Brain microvascular endothelial cell (primary cell): ENCODE measurements around the gene C1QTNF3.
"Not testable (repeated sequence)": the region's sequence is repeated elsewhere in the genome, so short reads cannot be mapped to it uniquely, and the experiment has no call there.

Source experiments
- DNase-seq: peaks from one replicate; pipeline ENCODE4 v3.0.0-alpha.2; 2020
- H3K27ac ChIP-seq: fragments of 250-450 bp; sonication (Bioruptor Pico); 2 replicates; pipeline ENCODE4 v1.5.1; 2020; ENCODE audit warnings: mild to moderate bottlenecking, moderate library complexity
- H3K27me3 ChIP-seq: fragments of 250-450 bp; sonication (Bioruptor Pico); replicated peaks from 2 replicates; pipeline ENCODE4 v1.5.1; 2020; ENCODE audit warnings: mild to moderate bottlenecking
- H3K36me3 ChIP-seq: fragments of 250-450 bp; sonication (Bioruptor Pico); replicated peaks from 2 replicates; pipeline ENCODE4 v1.5.1; 2020; ENCODE audit warnings: mild to moderate bottlenecking
- H3K4me3 ChIP-seq: 2 replicates; pipeline ENCODE4 v1.5.1; 2011; ENCODE audit warnings: low read depth, mild to moderate bottlenecking, control low read depth, low read length, moderate library complexity
- CTCF ChIP-seq: IDR thresholded peaks from 2 replicates; pipeline ENCODE4 v1.5.1; 2011; ENCODE audit warnings: low read depth, mild to moderate bottlenecking, moderate library complexity, low read length, control low read depth, inconsistent platforms; ENCODE audit errors: missing control alignments
- in situ Hi-C: cut with HindIII; loops from 2 replicates; pipeline ENCODE4 v1.10.0; 2017; ENCODE audit warnings: low sequenced_read_pairs, low pct_ligation_motif_present

Gene C1QTNF3, protein sequence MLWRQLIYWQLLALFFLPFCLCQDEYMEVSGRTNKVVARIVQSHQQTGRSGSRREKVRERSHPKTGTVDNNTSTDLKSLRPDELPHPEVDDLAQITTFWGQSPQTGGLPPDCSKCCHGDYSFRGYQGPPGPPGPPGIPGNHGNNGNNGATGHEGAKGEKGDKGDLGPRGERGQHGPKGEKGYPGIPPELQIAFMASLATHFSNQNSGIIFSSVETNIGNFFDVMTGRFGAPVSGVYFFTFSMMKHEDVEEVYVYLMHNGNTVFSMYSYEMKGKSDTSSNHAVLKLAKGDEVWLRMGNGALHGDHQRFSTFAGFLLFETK

DNA sequence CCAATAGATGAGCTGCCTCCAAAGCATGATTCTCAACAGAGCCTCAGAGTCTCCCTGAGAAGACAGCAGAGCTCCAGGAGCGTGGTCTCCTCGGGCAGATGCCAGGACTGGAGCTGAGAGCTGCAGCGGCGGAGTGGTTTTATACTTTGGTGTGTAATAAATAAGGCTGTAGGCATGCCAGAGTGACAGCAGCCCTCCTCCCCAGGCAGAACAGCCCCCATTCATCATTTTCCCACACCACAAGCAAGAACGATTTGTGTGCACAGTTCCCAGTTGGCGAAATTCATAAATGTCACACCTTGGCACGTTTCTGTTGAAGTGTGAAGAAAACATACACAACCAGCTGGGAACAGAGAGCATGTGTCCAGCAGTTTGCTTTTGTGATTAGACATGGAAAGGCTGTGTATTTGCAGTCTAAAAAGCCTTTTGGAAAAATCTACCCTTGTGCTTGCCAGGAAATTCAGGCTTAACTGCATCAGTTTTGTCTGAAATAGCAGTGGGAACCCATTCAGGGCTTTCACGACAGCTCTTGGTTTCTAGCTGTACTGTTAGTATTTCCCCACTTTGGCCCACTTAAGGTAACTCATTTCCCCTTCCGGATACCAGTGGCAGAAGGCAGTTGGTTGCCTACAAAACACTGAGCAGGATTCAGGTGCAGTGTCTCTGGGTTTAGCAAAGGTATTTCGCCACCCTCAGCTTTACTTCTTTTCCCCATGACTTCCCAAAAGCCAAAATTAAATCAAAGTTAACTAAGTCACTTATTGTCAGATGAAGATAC lies at the start of gene C1QTNF3:
TSS of gene C1QTNF3 (minus strand) at position 115 of the 778 bp plus-strand sequence. CDS start at position 27, 88 bp downstream.
- in situ Hi-C loops = no loop called here
- DNase-seq = no peak
- H3K36me3 ChIP-seq = no peaks in the 10 kb centered on the region
- no peak within 1 kb of the TSS for H3K27ac ChIP-seq
- no peak for TF ChIP-seq CTCF
- H3K27me3 ChIP-seq = no peaks in the 10 kb centered on the region
- H3K4me3 ChIP-seq = no peak within 1 kb of the TSS

- DNase-seq, H3K4me3 ChIP-seq, H3K27ac ChIP-seq, H3K36me3 ChIP-seq, H3K27me3 ChIP-seq, in situ Hi-C loops: not testable (repeated sequence)
Measured at GRCh38 chr5:34091039-34091438, 48.0 kb upstream of the C1QTNF3 start.

DNA sequence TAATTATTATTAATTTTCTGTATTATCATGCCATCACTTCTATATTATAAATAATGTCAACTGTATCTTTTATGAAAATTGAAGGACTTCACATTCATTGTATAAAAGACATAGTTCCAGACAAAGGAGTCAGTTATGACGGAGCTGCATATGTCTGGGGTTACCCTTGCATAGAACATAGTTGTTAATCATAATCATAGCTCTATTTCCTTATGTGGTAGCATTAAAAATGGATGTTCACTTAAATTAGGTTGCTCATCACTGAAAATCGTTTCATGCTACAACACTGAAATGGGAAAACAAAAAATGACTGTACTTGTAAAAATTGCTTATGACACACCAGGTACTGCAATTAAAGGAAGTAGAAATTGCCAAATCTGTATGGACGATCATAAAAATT lies 46.8 kb upstream of the C1QTNF3 start:
- in situ Hi-C loops, DNase-seq, H3K4me3 ChIP-seq, H3K27ac ChIP-seq, H3K36me3 ChIP-seq, H3K27me3 ChIP-seq: not testable (repeated sequence)

DNA sequence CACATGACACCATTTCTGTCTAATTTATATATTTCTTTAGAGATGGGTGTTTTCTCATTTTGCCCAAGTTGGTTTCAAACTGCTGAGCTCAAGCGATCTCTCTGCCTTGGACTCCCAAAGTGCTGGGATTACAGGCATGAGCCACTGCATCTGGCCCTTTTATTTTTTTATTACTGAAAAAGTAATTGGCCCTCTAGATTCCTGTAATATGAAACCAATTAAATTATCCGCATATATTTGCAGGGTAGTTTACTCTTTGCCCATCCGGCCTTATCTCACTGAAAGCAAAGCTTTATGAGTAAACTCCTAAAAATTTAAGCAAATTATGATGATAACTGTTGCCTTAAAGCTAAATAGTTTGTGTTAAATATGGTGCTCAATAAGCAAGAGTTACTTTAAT lies 44.7 kb upstream of the C1QTNF3 start:
- in situ Hi-C loops, H3K4me3 ChIP-seq, H3K27me3 ChIP-seq, H3K36me3 ChIP-seq, H3K27ac ChIP-seq, DNase-seq: not testable (repeated sequence)

GRCh38 chr5:34083898-34084297 lies 40.9 kb upstream of the C1QTNF3 start:
- H3K27ac ChIP-seq, H3K36me3 ChIP-seq, H3K27me3 ChIP-seq, H3K4me3 ChIP-seq, in situ Hi-C loops, DNase-seq: not testable (repeated sequence)

DNA sequence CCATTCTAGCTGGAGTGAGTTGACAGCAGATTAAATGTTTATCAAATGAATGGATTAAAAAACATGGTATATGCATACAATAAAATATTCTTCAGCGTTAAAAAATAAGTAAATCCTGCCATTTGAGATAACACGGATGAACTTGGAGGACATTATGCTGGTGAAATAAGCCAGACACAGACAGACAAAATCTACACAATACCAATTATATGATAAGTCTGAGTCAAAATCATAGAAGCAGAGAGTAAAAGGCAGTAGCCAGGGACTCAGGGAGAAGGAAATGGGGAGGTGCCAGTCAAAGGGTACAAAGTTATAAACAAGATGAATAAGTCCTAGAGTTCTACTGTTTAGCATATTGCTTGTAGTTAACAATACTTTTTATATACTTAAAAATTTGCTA lies 36.5 kb upstream of the C1QTNF3 start:
- in situ Hi-C loops, H3K27ac ChIP-seq, H3K27me3 ChIP-seq, DNase-seq, H3K36me3 ChIP-seq, H3K4me3 ChIP-seq: not testable (repeated sequence)

DNA sequence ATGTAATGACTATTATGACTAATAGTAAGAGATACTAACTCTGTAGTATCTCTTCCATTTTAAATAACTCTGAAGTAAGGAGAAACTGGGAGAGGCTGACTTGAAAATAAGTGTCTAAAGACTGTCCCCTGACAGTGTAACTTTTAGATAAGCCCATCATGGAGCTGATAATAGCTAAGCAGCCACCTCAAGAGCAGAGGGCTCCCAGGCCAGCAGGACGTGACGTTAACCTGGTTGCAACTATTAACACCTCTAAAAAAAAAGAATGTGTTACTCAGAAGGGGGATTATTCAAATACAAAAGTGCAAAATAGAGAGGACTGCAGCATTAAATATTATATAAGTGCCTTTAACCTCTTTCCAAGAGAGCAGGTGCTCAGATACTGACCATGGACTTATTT lies 34.6 kb upstream of the C1QTNF3 start:
- H3K36me3 ChIP-seq, DNase-seq, H3K4me3 ChIP-seq, in situ Hi-C loops, H3K27ac ChIP-seq, H3K27me3 ChIP-seq: not testable (repeated sequence)

DNA sequence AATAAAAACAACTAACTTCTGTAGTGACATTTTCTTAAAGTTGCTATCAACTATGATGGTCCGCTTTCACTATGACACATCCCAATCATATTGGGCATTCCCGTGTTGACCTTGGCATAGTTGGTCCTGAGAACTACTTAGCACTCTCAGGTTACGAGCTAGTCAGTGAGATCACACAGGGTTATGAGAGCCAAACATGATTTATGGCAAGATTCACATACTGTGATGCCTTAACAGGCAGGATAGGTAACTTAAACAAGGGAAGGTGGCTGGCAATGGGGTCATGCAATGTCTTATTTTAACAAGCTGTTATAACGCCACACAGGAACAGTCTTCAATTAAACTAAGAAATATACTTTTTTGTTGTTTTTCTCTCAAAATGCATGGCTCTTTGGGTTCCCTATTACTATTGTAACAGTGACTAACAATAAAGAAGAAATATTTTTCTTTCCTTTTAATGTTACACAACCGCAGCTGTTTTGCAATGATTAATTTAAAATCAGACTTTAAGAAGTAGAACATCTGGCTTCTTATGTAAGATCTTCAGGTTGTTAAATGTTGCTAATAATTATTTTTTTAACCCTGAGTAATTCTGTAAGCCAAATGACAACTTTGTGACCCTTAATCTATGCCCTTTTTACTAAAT lies 33.8 kb upstream of the C1QTNF3 start:
- H3K27ac ChIP-seq, in situ Hi-C loops, H3K36me3 ChIP-seq, H3K4me3 ChIP-seq, DNase-seq, H3K27me3 ChIP-seq: not testable (repeated sequence)

DNA sequence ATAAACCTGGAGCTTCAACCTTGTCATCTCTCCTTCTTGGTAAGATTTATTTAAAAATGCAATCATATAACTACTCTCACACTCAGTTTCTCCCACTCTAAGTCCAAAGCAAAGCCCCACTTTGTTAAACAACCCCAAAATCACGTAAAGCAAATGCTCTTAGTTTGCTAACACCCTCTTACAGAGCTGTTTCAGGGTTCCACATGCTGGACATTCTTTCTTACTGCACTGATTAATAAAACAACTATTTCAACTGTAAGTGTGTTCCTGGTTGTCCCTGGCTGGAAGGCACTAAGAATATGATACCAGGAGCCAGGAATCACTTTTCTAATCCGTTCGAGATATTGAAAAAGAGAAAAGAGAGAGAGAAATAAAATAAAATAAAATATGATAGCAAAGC lies 31.5 kb upstream of the C1QTNF3 start:
- H3K4me3 ChIP-seq, in situ Hi-C loops, H3K27ac ChIP-seq, DNase-seq, H3K27me3 ChIP-seq, H3K36me3 ChIP-seq: not testable (repeated sequence)

DNA sequence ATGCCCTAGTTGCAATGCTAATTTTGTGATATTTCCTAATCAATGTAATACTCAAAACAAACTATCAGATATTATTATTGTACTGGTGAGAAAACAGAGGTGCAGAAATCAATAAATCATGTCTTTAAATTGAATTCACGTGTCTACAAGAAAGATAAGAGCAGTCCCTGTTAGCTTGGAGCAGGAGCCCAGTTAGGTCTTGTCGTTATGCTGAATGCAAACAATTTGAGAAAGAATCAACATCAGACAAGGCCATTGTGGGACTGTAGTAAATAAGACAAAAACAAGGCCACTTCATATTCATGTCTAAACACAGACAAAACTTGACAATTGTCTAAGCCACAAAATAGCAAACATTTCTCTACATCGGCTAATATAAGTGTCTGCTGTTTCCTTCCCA lies 31.1 kb upstream of the C1QTNF3 start:
- not testable (repeated sequence) for H3K27ac ChIP-seq, H3K36me3 ChIP-seq, H3K27me3 ChIP-seq

GRCh38 chr5:34070626-34071025 lies 27.6 kb upstream of the C1QTNF3 start:
- H3K27ac ChIP-seq, H3K27me3 ChIP-seq, H3K4me3 ChIP-seq, H3K36me3 ChIP-seq, in situ Hi-C loops, DNase-seq: not testable (repeated sequence)

More for the DNA sequence above, 31.1 kb upstream of the C1QTNF3 start:
- H3K4me3 ChIP-seq, in situ Hi-C loops, DNase-seq: not testable (repeated sequence)
